Right lobe of liver (tissue), 6 donors: ENCODE data around the gene BUB1B. TPM values are rescaled to one million over a fixed set of nuclear protein-coding genes. Genes with fewer than 3 reads are reported as not detected.
"Not testable (repeated sequence)": the region's sequence is repeated elsewhere in the genome, so short reads cannot be mapped to it uniquely, and the experiment has no call there.

Experiments used
- ATAC-seq, 4 donors: fragments of 200-7000 bp; cut with Tn5 transposase; one replicate each; pipeline ENCODE4 v1.9.1; 2020; ENCODE audit warnings: mild to moderate bottlenecking in 4 of 4, moderate library complexity in 4 of 4
- DNase-seq, 3 donors: peaks; one replicate each; pipeline ENCODE4 v3.0.0-alpha.2; 2020
- H3K27ac ChIP-seq, 3 donors: fragments of 200-600 bp; one replicate each; pipeline ENCODE4 v1.8.0; 2022
- H3K27me3 ChIP-seq, 2 donors: fragments of 200-600 bp; one replicate each; pipeline ENCODE4 v1.8.0; 2022
- H3K36me3 ChIP-seq, 4 donors: fragments of 200-600 bp; sonication (generic) in 1 of 4; one replicate each; pipeline versions ENCODE4 v1.5.1 to v1.8.0; 2017 to 2022; ENCODE audit warnings: control low read depth in 1 of 4
- H3K4me1 ChIP-seq, 4 donors: fragments of 200-600 bp; sonication (generic) in 1 of 4; one replicate each; pipeline versions ENCODE4 v1.5.1 to v1.8.0; 2017 to 2022; ENCODE audit warnings: control low read depth in 1 of 4
- H3K4me3 ChIP-seq, 3 donors: fragments of 200-600 bp; one replicate each; pipeline ENCODE4 v1.8.0; 2022
- H3K9me3 ChIP-seq, 4 donors: fragments of 200-600 bp; sonication (generic) in 1 of 4; one replicate each; pipeline versions ENCODE4 v1.5.1 to v1.8.0; 2017 to 2022; ENCODE audit warnings: control low read depth in 1 of 4
- CTCF ChIP-seq, 4 donors: fragments of 200-600 bp in 3 of 4; fragments of 450-650 bp in 1 of 4; IDR thresholded peaks; one replicate each; pipeline versions ENCODE4 v1.5.1 to v1.8.0; 2016 to 2022; ENCODE audit warnings: antibody characterized with exemption in 4 of 4, mild to moderate bottlenecking in 2 of 4
- POLR2A ChIP-seq: fragments of 450-650 bp; IDR thresholded peaks from one replicate; pipeline ENCODE4 v1.6.1; 2017; ENCODE audit warnings: antibody characterized with exemption, mild to moderate bottlenecking
- WGBS: methylation state at CpG from one replicate; pipeline ENCODE4 v1.1.6; 2018; ENCODE audit warnings: low coverage, low lambda C conversion rate; ENCODE audit not compliant: insufficient coverage; ENCODE audit errors: missing lambda C conversion rate; 5-methylcytosine and 5-hydroxymethylcytosine counted together
- intact Hi-C, 2 donors: fragments of 100-400 bp; cut with DNase I; formaldehyde crosslinking; loops; one replicate each; pipeline versions ENCODE4 v1.11.2 to v1.14.1; 2022
- total RNA-seq, 6 experiments: library from RNA; depleted of rRNA in 2 of 6; stranded (reverse); fragments of >200 nt in 2 of 6; fragmentation: NEBNext Ultra II Directional in 3 of 6; extraction: Animal tissue kit (Norgen Biotek cat#: 25700) in 3 of 6; gene quantifications; one replicate each; pipeline versions ENCODE4 v1.1.0 to v1.2.4, GENCODE V29; 2016 to 2023
- donor health status: DM: no; HTN: yes; CAD: no.
- donor health status: DM: no; HTN: no; CAD: no.
- donor health status: DM: no; HTN: no; CAD: no.
- donor health status: DM: no; HTN: yes; CAD: no.
- donor health status: DM: no; HTN: yes; CAD: no.

Gene BUB1B
- total RNA-seq, 6 experiments from 2014 or later: 0.39 to 1.7 (median 1.2) TPM; not detected in 1

GRCh38 chr15:40130799-40131502 is 29.9 kb upstream of the BUB1B start:
- WGBS: 66% methylated on average over 12 of the region's 19 CpGs
- TF ChIP-seq POLR2A (no peak), CTCF (IDR thresholded peaks at IDR 0.05) (no peak)
- DNase-seq: no peak
- Histone ChIP-seq H3K36me3 (no peaks in the 10 kb centered on the region), H3K27ac (no peak overlapping the region), H3K9me3 (no peaks in the 10 kb centered on the region), H3K4me3 (no peak overlapping the region), H3K4me1 (no peaks in the 10 kb centered on the region), H3K27me3 (no peaks in the 10 kb centered on the region)
- ATAC-seq: no peak
- intact Hi-C loops: no loop called here

DNA sequence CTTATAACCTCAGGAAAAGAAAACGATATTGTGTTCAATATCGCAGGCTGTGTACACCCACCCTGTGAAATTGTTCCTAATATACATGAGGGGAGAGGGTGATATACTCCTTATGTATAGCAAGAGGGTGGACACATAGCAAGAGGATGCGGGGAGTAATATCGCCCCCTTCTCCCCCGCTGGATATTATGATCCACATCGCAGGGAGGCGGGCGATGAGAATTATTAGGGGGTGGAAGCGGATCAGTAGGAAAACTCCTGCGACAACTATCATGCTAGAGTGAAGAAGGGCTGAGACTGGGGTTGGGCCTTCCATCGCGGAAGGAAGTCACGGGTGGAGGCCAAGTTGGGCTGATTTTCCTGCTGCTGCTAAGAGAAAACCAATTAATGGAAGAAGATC is 27.3 kb upstream of the BUB1B start:
- H3K4me1 ChIP-seq: no peaks in the 10 kb centered on the region
- no peaks in the 10 kb centered on the region for H3K9me3 ChIP-seq
- intact Hi-C loops: no loop called here
- no peak overlapping the region for H3K27ac ChIP-seq
- no peaks in the 10 kb centered on the region for H3K36me3 ChIP-seq
- DNase-seq (no peak), ATAC-seq (no peak)
- no peak overlapping the region for H3K4me3 ChIP-seq
- no peaks in the 10 kb centered on the region for H3K27me3 ChIP-seq
- no peak for TF ChIP-seq POLR2A
- no peak for TF ChIP-seq CTCF (IDR thresholded peaks at IDR 0.05)
- 89% methylated on average over 12 of the region's 13 CpGs for WGBS

DNA sequence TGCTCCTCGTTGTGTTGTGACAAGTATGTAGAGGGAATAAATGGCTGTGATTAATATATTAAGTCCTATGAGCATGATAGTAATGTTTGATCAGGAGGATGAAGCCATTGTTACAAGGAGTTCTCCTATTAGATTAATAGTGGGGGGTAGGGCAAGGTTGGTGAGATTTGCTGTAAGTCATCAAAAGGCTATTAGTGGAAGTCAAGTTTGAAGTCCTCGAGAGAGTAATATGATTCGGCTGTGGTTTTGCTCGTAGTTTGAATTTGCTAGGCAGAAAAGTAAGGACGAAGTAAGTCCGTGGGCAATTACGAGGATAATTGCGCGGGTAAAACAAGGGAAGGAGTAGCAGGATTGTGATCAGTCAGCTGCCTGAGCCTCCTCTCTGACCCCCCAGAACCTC is 26.0 kb upstream of the BUB1B start:
- no peaks in the 10 kb centered on the region for H3K27me3 ChIP-seq
- no peak for TF ChIP-seq CTCF (IDR thresholded peaks at IDR 0.05)
- no peak for TF ChIP-seq POLR2A
- DNase-seq (no peak), ATAC-seq (no peak)
- H3K4me1 ChIP-seq: no peaks in the 10 kb centered on the region
- no peak overlapping the region for H3K4me3 ChIP-seq
- no peak overlapping the region for H3K27ac ChIP-seq
- intact Hi-C loops: no loop called here
- WGBS: 81% methylated on average over 9 of the region's 9 CpGs
- no peaks in the 10 kb centered on the region for H3K36me3 ChIP-seq
- H3K9me3 ChIP-seq: no peaks in the 10 kb centered on the region

DNA sequence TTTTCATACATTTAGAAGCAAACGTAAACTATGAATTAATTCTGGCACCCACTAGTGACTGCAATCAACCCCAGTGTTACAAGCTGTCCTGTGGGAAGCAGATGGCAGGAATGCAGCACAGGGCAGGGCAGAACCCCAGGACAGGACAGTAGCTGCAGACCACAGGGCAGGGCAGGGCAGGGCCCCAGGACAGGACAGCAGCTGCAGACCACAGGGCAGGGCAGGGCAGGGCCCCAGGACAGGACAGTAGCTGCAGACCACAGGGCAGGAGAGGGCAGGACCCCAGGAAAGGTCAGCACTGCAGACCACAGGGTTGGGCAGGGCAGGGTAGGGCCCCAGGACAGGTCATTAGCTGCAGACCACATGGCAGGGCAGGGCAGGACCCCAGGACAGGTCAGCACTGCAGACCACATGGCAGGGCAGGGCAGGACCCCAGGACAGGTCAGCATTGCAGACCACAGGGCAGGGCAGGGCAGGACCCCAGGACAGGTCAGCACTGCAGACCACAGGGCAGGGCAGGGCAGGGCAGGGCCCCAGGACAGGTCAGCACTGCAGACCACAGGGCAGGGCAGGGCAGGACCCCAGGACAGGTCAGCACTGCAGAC is 24.9 kb upstream of the BUB1B start:
- H3K27ac ChIP-seq, H3K9me3 ChIP-seq, H3K4me3 ChIP-seq, H3K27me3 ChIP-seq, H3K36me3 ChIP-seq, H3K4me1 ChIP-seq, intact Hi-C loops, DNase-seq, ATAC-seq: not testable (repeated sequence)
- WGBS: 100% methylated on average over 1 of the region's 1 CpG

- TF ChIP-seq POLR2A (no peak), CTCF (IDR thresholded peaks at IDR 0.05) (no peak)
- H3K4me3 ChIP-seq: no peak overlapping the region
- H3K36me3 ChIP-seq: no peaks in the 10 kb centered on the region
- ATAC-seq (no peak), DNase-seq (no peak)
- H3K27ac ChIP-seq: no peak overlapping the region
- WGBS: no CpG with 5 or more reads among the region's 6 CpGs
- H3K4me1 ChIP-seq: no peaks in the 10 kb centered on the region
- intact Hi-C loops: no loop called here
- no peaks in the 10 kb centered on the region for H3K27me3 ChIP-seq
- no peaks in the 10 kb centered on the region for H3K9me3 ChIP-seq
Observed at GRCh38 chr15:40136470-40137302, 24.2 kb upstream of the BUB1B start.
